Activated T-helper 9 cell treated with anti-CD3 and anti-CD28 coated beads, Interleukin-2, amount 50 U/mL, for 16 hours (primary cell): ENCODE results near the gene ZNF451.

ENCODE experiments used
- DNase-seq: peaks from one replicate; pipeline ENCODE4 v3.0.0-alpha.2; 2020; ENCODE audit warnings: low read depth

The ZNF451 gene

GRCh38 chr6:57207872-57208271, 117.9 kb downstream of the ZNF451 start:
- DNase-seq = no peak

GRCh38 chr6:57209030-57209429, 119.0 kb downstream of the ZNF451 start:
- no peak for DNase-seq

GRCh38 chr6:57210060-57210459, 120.1 kb downstream of the ZNF451 start:
- DNase-seq = no peak

GRCh38 chr6:57215260-57215659, 125.3 kb downstream of the ZNF451 start:
- DNase-seq = no peak

GRCh38 chr6:57216235-57217101, 126.5 kb downstream of the ZNF451 start:
- DNase-seq = no peak

GRCh38 chr6:57217270-57217669, 127.3 kb downstream of the ZNF451 start:
- DNase-seq = no peak
